Glomerular endothelial cell (primary cell): ENCODE results near the gene C1orf94. TPM values are rescaled to one million over a fixed set of nuclear protein-coding genes. Genes with fewer than 3 reads are reported as not detected.
"Not testable (repeated sequence)": the region's sequence is repeated elsewhere in the genome, so short reads cannot be mapped to it uniquely, and the experiment has no call there.

Experiments
- DNase-seq: peaks from one replicate; pipeline ENCODE4 v3.0.0-alpha.2; 2011; ENCODE audit warnings: low read depth, low spot score; ENCODE audit errors: extremely low read depth
- total RNA-seq: library from RNA; depleted of rRNA; stranded (reverse); fragments of >200 nt; gene quantifications from 2 replicates; pipeline ENCODE4 v1.2.3, GENCODE V29; 2015

The C1orf94 gene
- total RNA-seq, 1 donor from 2014 or later: not detected

DNA sequence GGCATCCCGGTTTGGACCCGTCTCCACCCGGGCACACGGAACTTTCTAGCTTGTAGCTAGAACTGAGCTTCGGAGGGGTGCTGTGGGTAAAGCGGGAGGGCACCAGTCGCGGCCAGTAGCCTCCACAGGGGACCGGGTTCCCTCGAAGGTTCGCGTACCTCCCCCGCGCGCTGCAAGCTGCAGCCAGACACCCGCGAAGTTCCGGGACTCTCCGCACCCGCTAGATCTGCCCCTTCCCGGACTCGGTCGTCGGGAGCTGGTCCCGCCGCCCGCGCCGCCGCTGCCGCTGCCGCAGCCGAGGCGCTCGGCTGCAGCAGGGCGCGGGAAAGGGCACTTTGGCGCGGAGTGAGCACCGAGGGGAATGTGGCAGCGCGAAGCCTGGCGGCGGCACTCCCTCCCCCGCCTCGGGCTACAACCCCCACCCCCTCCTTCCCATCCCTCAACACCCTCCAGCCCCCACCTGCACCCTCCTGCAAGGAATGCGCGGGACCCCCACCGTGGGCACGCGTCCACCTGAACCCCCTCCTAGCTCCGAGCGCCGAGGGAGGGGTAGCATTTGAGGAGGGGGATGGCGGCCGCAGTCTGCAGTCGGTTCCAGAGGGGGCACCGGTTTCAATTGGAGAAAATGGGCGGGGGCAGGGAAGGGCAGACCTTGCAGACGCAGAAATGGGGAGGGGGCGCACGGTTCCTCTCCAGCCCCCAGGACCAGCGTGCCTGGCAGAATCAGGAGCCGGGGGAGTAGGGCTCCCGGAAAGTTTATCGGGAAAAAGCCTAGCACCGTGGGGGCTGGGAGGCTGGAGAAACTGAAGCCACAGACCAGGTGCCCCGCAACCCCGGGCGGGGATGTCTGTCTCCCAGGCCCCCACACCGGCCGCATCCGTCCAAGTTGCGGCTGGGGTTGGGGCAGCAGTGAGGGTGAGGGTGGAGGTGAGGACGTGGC lies 12.6 kb upstream of the C1orf94 start:
- DNase-seq: no peak

DNA sequence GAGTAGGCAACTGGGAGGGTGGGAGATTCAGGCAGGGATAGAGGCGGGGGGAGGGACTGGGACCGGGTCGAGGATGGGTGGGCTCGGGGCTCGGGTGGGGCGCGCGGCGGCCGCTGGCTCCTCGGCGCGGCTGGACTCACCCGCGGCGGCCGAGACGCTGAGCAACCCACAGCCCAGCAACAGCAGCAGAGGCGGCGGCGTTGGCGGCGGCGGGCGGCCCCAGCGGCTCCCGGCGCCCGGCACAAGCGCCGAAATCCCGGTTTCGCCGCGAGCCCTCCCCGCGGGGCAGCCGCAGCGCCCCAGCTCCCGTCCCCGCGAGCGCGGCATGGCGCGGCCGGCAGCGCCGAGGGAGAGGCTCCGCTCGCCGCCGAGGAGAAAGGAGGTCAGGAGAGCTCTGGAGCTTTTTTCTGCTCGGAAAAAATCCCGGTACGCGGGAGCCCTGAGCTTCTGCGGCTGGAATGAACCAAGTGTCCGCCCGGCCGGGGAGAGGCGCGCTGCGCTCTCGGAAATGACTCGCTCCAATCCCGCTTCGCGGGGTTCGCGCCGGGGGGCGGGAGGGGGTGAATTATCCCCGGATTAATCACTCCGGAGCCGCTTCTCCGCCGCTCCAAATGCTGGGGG lies 11.8 kb upstream of the C1orf94 start, which contains the start of gene CSMD2:
Gene CSMD2, minus strand, starts transcription at position 460 of the 621 bp plus-strand sequence. Its CDS starts 133 bp downstream, at position 327.
- DNase-seq: no peak

DNA sequence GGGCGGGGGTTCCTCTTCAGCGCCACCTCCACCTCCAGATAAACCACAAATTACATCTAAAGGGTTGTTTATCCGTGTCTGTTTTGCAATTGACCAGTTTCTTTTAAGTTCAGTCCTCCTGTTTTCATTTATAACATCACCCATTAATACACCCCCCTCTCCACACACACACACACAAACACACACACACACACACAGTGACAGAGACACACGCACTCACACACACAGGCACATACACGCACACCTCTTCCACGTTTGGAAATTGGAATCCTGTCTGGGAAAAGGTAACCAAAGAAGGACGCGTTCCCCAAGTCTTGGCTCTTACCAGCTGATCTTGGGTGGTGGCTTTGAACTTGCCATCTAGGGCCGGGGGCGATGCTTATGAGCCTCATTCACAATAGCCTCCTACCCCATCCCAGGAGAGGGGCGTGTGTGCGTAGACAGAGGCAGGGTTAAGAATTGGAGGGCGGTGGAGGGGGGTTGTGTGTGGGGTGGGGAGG lies 11.2 kb upstream of the C1orf94 start:
- DNase-seq: no peak

DNA sequence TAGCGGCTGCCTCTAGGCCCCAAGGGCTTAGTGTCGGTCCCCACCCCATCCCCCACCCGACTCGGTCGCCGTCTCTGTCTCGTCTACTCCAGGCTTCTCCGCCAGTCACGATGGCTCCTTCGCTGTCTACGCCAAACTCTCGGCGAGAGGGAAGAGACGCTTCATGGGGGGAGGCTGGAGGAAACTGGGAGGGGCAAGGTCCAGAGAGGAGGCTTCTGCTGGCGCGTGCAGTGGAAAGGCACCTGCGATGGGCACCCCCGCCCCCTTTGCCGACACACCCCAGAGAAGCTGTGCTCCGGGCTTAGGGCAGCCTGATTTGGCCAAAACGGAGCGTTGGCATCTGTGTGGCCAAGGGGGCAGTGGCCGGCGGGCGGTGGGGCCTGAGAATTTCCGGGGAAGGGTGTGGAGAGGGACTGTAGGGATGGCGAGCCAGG lies 10.5 kb upstream of the C1orf94 start:
- no peak for DNase-seq

DNA sequence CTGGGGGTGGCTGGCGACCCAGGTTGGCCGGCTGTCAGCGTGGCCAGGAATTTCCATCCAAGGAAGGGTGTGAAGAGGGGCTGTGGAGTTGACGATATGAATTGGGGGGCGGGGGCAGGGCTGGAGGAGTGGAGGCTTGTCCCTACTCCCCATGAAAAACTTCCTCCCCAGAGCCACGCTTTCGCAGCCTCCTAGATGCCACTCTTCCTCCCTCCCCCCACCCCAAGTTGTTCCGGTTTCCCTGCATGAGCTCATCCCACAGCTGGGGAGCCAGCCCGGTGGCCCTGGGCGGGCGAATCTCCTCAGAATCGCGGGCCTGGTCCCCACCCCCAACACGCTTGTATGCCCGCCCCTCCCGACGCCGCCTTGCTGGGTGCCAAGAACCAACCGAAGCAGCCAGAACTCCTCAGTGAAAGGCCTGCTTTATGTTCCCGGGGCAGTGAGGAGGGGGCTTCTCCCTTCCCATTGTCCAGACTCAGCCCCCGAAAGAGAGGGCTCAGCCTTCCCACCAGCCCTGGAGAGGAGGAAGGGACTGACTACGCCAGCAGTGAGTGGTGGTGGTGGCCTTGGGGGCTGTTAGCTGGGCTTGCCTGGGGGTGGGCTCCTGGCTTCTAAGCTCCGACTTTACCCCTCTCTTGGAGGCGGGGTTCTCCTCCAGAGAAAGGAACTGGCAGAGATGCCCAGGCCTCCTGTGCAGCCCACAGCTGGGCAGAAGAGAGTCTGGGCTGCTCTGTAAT lies 9.9 kb upstream of the C1orf94 start:
- DNase-seq: no peak

DNA sequence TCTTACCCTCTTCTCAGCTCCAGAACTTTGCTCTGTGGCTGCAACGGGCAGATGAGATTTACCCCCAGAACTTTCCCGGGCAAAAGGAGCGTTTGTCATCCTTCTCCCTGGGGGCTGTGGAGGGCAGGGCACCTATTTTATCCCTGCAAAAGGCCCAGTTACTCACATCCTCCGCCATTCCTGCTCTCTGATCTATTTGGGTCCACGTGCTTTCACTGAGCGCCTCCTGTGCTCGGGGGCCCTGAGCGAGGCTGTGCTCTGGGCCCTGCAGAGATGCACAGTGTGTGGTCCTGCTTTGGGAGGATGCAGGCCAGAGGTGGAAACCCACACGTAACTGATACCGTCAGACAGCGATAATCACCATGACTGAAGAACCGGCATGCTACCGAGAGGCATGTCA lies 9.3 kb upstream of the C1orf94 start:
- no peak for DNase-seq

DNA sequence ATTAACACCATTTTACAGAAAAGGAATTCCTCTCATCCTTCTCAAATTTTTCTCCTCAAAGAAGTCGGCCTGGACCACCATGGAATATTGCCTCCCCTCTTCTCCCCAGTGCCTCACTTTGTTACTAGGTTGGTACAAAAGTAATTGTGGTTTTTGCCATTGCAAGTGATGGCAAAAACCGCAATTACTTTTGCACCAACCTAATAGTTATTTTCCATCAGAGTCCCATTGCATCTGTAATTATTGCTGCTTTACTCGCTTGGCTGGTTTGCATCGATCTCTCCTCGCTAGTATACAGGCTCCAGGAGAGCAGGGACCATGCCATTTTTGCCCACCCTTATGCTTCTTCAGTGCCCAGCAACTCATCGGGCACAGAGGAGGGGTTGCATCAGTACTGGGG lies 963 bp upstream of the C1orf94 start:
- DNase-seq: no peak

DNA sequence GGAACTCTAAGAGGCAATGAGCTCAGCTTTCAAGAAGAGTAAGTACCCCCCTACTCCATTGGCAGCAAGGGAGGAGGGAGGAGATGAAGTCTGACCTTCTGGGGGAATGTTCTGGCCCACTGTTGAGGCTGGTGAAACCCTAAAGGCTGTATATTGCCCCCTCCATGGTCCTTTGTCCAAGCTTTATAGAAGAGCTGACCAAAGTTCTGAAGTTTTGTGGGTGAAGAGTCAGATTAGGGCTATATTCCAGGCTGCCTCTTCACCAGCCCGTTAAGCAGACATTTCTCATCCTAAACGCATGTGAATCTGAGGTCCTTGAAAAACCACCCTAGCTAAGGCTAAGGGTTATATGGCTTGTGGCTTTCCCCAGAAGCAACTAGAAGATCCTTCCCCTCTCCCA lies 1.4 kb downstream of the C1orf94 start:
- no peak for DNase-seq

DNA sequence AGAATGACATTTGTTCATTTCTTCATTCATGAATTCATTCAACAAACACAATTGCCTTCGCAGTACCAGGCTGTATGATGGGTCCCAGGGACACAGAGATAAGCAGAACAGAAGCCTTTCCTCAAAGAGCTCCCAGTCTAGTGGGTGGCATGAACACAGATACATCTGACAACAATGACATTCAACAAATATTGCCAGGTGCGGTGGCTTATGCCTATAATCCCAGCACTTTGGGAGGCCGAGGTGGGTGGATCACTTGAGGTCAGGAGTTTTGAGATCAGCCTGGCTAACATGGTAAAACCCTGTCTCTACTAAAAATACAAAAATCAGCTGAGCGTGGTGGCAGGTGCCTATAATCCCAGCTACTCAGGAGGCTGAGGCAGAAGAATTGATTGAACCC lies 6.7 kb downstream of the C1orf94 start:
- not testable (repeated sequence) for DNase-seq

DNA sequence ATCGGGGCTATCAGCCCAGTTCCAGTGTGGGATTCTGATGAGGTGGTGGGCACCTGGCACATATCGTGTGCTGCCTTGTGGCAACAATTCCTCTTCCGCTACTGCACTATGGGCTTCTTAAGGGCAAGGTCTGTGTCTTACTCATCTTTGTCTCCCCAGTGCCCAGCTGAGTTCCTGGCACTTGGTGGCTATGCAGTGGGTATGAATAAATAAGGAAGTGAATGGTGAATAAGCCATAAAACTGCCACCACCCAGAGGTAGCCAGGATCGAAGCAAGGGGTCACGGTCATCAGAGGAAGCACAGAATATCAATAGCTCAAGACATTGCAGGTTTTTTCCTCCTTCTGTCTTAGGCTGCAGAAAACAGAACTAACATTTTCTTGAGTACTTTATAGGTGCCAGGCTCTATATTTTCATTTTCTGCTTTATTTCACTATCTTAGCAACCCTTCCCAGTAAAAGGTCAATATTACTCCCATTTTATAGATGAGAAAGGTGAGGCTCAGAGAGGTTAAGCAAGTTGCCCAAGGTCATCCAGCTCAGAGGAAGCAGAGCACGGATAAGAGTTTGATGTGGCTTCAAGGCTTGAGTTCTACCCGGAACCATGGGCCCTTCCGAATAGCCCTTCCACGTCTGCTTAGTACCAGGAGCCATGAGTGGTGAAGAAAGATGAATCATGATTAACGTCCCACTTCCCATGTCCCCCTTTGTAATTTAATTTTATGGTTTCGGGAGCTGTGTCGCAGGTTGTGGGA lies 10.2 kb downstream of the C1orf94 start:
- no peak for DNase-seq

DNA sequence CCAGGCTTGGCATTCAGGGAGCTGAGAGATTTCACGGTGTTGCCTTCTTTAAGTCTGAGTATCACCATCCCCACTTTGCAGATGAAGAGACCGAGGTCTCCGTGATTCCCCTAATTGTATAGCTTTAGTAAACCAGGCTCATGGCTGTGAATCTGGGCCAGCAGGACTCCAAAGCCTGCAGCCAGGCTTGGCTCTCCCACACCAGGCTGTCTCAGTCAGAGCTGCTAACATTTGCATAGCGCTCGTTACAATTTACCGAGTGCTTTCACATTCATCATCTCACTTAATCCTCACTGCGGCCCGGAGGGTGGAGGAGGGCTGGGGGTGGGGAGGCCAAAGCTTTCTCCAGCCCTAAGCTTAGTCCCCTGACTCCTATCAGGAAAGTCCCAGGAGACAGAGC lies 11.7 kb downstream of the C1orf94 start:
- DNase-seq: no peak

DNA sequence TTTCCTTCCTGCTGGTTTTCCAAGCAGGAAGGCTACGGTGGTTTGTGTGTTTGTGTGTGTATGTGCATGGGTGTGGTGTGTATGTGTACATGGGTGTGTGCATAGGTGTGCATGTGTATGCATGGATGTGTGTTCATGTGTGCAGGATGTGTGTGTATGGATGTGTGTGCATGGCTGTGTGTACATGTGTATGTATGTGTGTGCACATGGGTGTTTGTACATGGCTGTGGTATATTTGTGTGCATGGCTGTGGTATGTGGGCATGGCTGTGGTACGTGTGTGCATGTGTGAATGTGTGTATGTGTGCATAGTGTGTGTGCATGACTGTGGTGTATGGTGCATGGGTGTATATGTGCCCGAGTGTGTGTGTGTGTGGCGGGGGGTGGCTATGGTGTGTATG lies 12.3 kb downstream of the C1orf94 start:
- no peak for DNase-seq

DNA sequence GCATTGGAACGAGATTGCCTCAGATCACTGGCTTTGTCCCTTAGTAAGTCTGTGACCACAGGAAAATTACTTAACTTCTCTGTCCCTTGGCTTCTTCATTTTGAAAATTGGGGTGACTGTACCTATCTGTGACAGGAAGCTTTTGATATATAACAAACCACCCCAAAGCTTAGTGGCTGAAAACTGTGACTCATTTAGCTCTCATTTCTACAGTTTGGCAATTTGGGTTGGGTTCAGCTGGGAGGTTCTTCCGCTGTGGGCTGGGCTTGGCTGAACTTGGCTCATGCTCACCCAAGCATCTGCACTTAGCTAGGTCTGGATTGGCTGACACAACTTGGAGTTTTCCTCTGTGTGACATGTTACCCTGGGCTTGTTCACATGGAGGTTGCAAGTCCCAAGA lies 14.0 kb downstream of the C1orf94 start:
- DNase-seq: no peak

DNA sequence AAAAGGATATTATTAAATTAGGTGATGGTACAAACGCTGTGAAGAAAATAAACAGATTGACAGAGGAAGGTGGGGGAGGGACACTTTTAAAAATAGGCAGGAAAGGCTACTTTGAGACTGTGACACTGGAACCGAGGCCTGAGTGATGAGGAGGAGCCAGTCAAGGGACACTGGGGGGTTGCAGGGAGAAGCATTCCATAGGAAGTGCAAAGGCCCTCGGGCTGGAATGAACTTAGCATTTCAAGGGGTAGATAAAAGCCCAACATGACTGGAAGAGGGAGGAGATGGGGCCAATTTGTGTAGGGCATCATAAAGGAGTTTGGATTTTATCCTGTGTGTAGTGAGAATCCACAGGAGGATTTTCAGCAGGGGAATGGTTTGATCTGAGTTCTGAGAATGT lies 15.9 kb downstream of the C1orf94 start:
- DNase-seq: no peak

DNA sequence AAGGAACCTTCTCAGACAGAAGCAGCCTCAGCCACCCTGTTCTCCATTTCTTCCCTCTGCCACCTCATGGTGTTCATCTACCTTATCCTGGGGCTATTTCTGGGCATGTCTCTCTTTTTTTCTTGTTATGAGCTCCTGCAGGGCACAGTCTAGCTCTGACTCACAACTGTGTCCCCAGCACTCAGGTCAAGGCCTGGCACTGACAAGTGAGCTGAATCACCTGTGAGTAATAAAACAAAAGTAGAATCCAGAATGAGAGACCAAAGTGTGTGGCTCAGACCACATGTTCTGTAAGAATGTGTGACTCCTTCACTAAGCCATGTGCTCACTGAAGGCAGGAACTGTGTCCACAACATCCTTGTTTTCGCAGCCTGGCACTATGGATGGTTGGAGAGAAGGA lies 23.2 kb downstream of the C1orf94 start:
- no peak for DNase-seq

DNA sequence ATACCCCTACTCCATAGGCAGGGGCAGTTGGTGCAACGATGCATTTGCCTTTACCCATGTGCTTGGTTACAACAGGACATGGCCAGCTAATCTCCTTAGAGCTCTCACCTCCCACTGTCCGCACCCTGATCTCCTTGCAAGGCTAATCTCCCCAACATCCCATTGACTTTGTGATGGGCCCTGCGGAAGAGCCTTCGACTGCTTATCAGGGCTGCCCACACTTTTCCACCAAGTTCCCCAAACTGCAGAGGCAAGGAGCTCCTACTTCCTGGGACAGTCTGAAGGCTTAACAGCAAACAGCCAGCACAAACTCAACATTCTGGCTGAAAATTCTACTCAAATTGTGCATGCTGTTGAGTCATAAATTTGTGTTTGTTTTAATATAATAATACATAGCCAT lies 36.0 kb downstream of the C1orf94 start:
- DNase-seq: no peak

DNA sequence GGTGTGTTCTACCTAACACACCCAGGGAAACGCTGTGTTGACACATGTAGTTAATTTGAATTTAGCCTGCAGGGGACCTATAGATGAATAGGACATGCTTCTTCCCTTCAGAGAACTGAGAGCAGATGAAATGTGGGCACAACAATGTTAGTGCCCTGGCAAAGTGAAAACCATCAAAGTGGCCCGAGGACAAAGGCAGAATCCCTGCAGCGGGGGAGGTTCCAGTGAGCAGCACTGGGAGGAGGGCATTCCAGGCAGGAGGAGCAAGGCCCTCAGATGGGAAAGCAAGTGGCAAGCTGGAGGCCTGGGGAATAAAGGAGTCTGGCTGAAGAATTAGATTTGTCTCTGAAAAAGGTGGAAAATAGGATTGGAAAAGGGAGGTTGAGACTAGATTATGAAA lies 37.2 kb downstream of the C1orf94 start:
- no peak for DNase-seq

DNA sequence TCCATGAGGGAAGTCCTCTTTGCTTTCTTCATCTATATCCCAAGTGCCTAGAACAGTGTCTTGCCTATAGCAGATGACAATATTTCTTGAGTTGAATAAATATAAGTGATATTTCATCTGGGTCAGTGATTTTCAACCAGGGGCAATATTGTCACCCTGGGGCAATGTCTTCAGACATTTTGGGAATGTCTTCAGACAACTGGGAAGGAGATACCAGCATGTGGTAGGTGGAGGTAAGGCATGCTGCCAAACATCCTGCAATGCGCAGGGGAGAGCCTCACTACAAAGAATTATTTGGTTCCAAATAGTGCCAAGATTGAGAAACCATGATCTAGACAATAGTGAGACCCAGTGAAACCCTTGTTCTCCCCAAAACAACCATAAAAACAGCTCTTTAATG lies 54.7 kb downstream of the C1orf94 start:
- DNase-seq: no peak

DNA sequence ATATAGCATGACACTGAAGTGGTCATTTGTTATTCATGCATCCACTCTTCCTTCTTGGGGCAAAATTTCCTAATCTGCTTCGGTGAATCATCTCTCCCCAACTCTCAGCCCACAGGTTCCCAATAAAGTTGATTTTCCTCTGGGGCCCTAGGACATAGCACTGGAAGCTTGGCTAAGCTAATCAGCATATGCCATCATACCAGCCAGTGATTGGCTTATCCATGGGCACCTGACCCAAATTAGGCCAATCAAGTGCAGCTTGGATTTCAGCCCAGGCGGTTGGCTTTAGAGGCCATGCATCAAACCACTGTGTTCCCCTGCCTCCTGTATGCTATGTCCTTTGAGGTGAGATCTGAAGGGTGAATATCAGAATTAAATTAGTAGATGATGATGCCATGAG lies 58.9 kb downstream of the C1orf94 start:
- no peak for DNase-seq

DNA sequence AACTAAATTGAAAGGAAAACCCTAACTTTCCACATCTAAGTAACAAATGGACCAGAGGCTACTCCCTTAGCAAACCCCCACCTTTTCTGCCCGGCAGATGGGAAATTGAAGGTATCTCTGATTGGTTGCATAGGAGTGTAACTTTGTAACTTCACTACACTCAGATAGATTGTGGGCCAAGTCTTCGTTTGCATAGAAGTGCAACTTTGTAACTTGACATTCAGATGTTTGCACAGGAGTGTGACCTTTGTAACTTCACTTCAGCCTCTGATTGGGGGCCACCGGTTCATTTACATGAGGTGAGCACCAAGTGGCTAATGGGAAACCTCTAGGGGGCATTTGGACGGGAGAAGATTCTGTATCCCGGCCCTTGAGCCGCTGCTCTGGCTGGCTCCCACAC lies 59.4 kb downstream of the C1orf94 start:
- no peak for DNase-seq
